Measurements from ENCODE around the gene CHMP4A. TPM values are rescaled to one million over a fixed set of nuclear protein-coding genes. Genes with fewer than 3 reads are reported as not detected.

The CHMP4A gene
- total and polyA plus RNA-seq, 2 of the 13 experiments (the other 11 are each of a cell fraction or from before 2014, with no cell fraction given): 83.6 to 113 TPM

DNA sequence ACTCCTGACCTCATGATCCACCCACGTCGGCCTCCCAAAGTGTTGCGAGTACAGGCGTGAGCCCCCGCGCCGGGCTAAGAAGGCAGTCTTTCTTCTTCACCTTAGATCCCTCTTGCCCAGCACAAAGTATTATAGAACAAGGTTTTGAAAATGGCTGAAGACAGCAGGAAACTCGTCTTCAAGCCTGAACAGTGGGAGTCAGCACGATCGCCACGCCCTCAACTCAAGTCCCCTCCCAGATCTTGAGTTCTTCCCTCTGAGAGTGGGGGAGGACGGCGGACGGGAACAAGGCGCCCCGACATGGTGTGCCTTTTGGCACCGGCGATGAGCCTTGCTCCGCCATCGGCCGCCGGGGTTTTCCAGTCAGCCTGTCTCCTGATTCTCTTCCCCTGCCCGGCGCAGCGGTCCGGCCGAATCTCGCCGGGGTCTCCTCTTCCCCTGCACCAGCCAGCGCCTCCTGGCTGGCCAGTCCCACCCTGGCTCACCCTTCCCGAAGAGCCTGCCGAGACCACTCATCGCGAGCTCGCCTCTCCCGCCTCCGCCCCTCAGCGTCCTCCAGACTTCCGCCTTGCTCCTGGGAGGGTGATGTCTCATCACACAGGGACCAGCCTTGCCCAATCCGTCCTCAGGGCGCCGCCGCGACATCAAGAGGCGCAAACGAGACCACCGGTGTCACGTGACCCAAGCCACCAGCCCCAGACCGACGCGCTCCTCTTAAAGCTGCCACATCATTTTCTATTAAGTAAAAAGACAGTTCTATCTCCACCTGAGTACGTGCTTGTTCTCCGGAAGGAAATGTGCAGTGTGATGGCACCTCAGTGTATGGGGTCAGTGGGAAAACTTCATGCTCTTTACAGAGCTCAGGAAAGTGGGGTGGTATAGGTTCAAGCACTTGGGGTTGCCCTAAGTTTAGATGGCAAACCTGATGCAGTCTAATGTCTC lies at the start of gene CHMP4A (continued):
- TF ChIP-seq, protein P1, sequence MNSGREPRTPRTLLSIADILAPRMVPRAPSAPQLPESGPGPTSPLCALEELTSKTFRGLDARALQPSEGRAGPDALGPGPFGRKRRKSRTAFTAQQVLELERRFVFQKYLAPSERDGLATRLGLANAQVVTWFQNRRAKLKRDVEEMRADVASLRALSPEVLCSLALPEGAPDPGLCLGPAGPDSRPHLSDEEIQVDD (CRISPR knock-in tag; IDR thresholded peaks at IDR 0.05; ENCODE audit: borderline replicate concordance): peak; percentile 93
- TF ChIP-seq, protein P2, sequence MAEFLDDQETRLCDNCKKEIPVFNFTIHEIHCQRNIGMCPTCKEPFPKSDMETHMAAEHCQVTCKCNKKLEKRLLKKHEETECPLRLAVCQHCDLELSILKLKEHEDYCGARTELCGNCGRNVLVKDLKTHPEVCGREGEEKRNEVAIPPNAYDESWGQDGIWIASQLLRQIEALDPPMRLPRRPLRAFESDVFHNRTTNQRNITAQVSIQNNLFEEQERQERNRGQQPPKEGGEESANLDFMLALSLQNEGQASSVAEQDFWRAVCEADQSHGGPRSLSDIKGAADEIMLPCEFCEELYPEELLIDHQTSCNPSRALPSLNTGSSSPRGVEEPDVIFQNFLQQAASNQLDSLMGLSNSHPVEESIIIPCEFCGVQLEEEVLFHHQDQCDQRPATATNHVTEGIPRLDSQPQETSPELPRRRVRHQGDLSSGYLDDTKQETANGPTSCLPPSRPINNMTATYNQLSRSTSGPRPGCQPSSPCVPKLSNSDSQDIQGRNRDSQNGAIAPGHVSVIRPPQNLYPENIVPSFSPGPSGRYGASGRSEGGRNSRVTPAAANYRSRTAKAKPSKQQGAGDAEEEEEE (CRISPR knock-in tag; IDR thresholded peaks at IDR 0.05; ENCODE audit: borderline replicate concordance): no peak
- TF ChIP-seq SAP130 (CRISPR knock-in tag; IDR thresholded peaks at IDR 0.05; ENCODE audit: low read depth) (peak; percentile 100), ZNF781 (CRISPR knock-in tag; IDR thresholded peaks at IDR 0.05; ENCODE audit: borderline replicate concordance, not compliant biosample characterization) (peak; percentile 99), ZNF569 (CRISPR knock-in tag; IDR thresholded peaks at IDR 0.05; ENCODE audit: borderline replicate concordance) (peak; percentile 98; the same call in 1 of the 2 replicates), MBNL3 (CRISPR knock-in tag; conservative IDR thresholded peaks at IDR 0.05) (no peak; the same call in 1 of the 2 replicates), NFRKB (IDR thresholded peaks at IDR 0.05) (peak; percentile 12), ELF1 (CRISPR knock-in tag; IDR thresholded peaks at IDR 0.05) (peak; percentile 100), SAFB2 (CRISPR knock-in tag; IDR thresholded peaks at IDR 0.05; ENCODE audit: borderline replicate concordance, low read depth) (peak; percentile 98), ZNF33A (CRISPR knock-in tag; IDR thresholded peaks at IDR 0.05; ENCODE audit: borderline replicate concordance) (no peak), ZNF225 (CRISPR knock-in tag; IDR thresholded peaks at IDR 0.05) (peak; percentile 99; the same call in 1 of the 2 replicates), ARNT2 (CRISPR knock-in tag; IDR thresholded peaks at IDR 0.05; ENCODE audit: low read depth) (peak; percentile 99), ZNF484 (CRISPR knock-in tag; IDR thresholded peaks at IDR 0.05; ENCODE audit: borderline replicate concordance, low read depth) (peak; percentile 92; the same call in 1 of the 2 replicates), ZNF549 (CRISPR knock-in tag; IDR thresholded peaks at IDR 0.05) (0 out of 2 replicates have a peak, but pooled peaks have one; percentile 83), ZNF34 (CRISPR knock-in tag; IDR thresholded peaks at IDR 0.05; ENCODE audit: borderline replicate concordance) (peak; percentile 99), ZNF205 (CRISPR knock-in tag; IDR thresholded peaks at IDR 0.05) (peak; percentile 22; the same call in 1 of the 2 replicates), ZNF180 (CRISPR knock-in tag; IDR thresholded peaks at IDR 0.05; ENCODE audit: borderline replicate concordance, low read depth) (peak; percentile 96), ZNF619 (CRISPR knock-in tag; IDR thresholded peaks at IDR 0.05) (peak; percentile 85), TEAD2 (CRISPR knock-in tag; IDR thresholded peaks at IDR 0.05) (peak; percentile 84; the same call in 1 of the 2 replicates)
- TF ChIP-seq, protein P3, sequence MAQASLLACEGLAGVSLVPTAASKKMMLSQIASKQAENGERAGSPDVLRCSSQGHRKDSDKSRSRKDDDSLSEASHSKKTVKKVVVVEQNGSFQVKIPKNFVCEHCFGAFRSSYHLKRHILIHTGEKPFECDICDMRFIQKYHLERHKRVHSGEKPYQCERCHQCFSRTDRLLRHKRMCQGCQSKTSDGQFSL (CRISPR knock-in tag; IDR thresholded peaks at IDR 0.05): peak; percentile 96
- TF ChIP-seq, protein P4, sequence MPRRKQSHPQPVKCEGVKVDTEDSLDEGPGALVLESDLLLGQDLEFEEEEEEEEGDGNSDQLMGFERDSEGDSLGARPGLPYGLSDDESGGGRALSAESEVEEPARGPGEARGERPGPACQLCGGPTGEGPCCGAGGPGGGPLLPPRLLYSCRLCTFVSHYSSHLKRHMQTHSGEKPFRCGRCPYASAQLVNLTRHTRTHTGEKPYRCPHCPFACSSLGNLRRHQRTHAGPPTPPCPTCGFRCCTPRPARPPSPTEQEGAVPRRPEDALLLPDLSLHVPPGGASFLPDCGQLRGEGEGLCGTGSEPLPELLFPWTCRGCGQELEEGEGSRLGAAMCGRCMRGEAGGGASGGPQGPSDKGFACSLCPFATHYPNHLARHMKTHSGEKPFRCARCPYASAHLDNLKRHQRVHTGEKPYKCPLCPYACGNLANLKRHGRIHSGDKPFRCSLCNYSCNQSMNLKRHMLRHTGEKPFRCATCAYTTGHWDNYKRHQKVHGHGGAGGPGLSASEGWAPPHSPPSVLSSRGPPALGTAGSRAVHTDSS (CRISPR knock-in tag; conservative IDR thresholded peaks at IDR 0.05): peak; percentile 86; the same call in 1 of the 2 replicates
- TF ChIP-seq, protein P5, sequence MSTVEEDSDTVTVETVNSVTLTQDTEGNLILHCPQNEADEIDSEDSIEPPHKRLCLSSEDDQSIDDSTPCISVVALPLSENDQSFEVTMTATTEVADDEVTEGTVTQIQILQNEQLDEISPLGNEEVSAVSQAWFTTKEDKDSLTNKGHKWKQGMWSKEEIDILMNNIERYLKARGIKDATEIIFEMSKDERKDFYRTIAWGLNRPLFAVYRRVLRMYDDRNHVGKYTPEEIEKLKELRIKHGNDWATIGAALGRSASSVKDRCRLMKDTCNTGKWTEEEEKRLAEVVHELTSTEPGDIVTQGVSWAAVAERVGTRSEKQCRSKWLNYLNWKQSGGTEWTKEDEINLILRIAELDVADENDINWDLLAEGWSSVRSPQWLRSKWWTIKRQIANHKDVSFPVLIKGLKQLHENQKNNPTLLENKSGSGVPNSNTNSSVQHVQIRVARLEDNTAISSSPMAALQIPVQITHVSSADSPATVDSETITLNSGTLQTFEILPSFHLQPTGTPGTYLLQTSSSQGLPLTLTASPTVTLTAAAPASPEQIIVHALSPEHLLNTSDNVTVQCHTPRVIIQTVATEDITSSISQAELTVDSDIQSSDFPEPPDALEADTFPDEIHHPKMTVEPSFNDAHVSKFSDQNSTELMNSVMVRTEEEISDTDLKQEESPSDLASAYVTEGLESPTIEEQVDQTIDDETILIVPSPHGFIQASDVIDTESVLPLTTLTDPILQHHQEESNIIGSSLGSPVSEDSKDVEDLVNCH (CRISPR knock-in tag; IDR thresholded peaks at IDR 0.05): peak; percentile 93; the same call in 1 of the 2 replicates

Measured in HepG2 (cell line).